Cerebellar cortex (tissue), 1 donor: ENCODE data around the gene TTLL9.
"Not testable (repeated sequence)": the region's sequence is repeated elsewhere in the genome, so short reads cannot be mapped to it uniquely, and the experiment has no call there.

Experiments used
- DNase-seq: peaks from one replicate; pipeline ENCODE4 v3.0.0-alpha.2; 2015; ENCODE audit warnings: low spot score

The TTLL9 gene

DNA sequence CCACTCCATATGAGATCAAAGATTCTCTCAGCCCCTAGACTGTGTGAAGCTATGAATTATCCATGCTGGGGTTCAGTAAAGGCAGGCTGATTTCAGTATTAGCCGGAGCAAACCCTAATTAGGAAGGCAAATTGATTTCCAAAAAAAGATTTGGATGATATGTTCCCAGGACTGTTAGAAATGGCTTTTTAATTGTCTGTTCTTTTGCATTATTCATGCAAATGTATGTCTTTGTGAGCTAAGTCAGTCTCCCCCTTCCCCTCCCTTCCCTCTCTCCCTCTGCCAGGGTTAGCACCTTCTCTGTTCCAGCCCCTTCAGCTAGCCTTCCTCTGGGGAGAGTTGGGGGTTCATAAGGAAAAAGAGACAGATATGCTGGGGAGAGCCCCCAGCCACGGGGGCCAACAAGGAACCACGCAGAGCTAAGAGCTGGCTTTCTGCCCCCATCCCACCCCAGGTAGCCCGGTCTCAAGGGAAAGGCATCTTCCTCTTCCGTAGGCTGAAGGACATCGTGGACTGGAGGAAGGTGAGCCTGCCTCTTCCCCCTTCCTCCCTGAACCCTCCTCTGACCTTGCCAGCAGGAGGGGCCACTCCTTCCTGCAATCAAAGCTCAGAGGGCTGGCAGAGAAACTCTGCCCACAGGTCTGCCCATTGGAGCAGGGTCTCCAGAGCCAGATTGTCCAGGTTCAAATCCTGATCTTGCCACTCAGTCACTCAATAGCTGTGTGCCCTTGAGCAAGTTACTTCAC is 49.1 kb downstream of the TTLL9 start:
- DNase-seq, result no peak

DNA sequence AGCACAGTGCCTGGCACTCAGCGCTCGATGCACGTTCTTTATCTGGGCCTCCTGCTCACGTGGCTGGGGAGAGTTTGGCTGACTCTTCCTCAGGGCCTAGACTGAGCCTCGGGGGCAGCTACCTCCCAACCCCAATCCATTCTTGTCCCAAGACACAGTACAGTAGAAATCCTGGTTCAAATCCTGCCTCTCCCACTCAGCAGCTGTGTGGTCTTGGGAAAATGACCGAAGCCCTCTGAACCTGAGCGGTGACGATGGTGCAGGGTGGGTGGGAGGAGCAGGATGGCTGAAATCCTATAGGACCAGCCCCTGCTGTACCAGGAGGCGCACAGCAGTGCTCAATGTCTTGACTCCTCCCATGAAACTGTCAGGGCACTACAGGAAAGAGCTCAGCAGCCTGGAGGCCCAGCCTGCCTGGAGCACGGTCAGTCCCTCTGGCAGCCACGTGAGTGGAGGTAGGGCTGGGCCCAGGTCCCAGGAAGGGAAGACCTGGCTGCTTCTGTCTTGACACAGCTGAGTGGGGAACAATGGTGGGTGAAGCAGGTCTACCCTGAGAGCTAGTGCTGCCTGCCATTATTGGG is 49.9 kb downstream of the TTLL9 start:
- no peak for DNase-seq

DNA sequence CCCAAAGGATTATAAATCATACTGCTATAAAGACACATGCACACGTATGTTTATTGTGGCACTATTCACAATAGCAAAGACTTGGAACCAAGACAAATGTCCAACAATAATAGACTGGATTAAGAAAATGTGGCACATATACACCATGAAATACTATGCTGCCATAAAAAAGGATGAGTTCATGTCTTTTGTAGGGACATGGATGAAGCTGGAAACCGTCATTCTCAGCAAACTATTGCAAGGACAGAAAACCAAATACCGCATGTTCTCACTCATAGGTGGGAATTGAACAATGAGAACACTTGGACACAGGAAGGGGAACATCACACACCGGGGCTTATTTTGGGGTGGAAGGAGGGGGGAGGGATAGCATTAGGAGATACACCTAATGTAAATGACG is 51.0 kb downstream of the TTLL9 start:
- not testable (repeated sequence) for DNase-seq

DNA sequence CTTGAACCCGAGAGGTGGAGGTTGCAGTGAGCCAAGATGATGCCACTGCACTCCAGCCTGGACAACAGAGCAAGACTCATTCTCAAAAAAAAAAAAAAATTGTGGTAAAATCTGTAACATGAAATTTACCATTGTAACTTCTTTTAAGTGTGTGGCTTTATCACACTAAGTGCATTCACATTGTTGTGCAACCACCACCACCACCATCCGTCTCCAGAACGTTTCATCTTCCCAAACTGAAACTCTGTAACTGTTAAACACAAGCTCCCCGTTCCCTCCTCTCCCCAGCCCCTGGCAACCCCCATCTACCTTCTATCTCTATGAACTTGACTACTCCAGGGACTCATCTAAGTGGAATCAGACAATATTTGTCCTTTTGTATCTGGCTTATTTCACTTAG is 51.7 kb downstream of the TTLL9 start:
- DNase-seq, result no peak

DNA sequence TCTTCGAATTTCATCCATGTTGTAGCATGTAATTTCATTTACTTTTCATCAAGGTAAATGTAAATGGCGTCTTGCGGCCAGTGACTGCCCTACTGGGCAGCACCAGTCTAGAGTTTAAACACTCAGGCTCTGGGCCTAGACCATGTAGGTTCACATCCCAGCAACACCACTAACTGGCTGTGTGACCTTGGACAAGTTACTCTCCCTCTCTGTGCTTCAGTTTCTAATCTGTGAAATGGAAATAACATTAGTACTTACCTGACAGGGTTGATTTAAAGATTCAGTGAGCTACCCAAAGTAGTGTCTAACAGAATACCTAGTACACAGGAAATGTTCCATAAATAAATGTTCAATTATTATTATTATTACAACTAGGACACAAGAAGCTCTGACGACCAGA is 52.2 kb downstream of the TTLL9 start:
- DNase-seq, result no peak

DNA sequence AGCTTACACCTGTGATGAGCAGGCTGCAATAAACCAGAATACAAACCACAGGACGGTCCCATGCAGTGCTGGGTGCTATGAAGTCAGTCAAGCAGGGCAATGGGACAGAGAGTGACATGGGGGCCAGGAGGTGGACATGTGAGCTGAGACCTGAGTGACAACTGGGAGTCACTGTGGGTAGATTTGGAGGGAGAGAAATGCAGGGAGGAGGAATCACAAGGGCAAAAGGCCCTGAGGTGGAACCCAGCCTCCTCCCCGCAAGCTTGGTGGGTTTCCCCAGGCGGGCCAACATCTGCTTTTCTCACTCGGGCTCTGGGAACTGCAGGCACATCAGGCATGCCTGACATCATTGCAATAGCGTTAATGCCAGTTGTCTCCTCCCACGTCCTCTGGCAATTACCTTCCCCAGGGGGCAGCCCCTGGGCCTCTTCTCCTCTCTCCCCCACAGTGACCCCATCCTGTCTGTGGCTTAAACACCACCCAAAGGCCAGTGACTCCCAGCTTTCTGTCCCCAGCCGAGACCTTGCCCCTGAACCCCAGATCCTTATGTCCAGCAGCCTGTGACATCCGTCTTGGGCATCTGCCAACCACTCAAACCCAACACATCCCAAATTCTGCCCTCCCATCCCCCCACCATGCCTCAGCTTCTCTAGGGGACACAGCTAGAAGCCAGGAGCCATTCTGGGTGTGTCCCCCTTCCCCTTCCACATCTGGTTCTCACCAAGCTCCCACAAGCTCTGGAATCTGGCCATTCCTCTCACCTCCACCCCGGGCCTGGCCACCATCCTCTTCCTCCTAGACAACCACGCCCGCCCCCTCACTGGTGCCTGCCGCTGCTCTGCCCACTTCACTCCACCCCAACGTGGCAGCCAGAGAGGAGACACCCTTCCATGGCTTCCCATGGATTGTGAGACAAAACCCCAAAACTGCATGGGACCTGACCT is 53.2 kb downstream of the TTLL9 start:
- no peak for DNase-seq

DNA sequence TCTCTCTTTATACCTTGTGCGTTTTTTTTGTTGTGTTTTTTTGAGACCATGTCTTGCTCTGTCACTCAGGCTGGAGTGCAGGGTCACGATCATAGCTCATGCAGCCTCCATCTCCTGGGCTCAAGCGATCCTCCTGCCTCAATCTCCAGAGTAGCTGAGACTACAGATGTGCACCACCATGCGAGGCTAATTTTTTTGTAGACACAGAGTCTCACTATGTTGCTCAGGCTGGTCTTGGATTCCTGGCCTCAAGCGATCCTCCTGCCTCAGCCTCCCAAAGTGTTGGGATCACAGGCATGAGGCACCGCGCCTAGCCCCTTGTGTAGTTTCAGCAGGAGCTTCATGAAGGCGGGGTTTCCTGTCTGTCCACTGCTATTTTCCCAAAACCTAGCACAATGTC is 54.1 kb downstream of the TTLL9 start:
- no peak for DNase-seq

DNA sequence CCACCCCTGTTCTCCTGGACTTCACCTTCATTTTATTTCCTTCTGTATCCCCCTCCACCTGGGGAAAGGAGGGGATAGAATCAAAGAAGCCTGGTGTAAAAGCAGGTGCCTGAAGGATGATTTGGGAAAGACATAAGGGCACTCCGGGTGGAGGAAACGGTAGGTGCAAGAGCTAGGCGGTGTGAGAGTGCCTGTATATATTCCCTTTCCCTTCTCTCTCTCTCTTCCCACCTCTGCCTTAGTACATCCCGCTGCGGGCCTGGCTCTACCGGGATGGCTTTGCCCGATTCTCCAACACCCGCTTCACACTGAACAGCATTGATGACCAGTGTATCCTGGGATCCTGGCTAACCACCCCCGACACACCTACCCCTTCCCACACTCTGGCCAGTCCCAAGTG is 55.2 kb downstream of the TTLL9 start:
- DNase-seq, result no peak

DNA sequence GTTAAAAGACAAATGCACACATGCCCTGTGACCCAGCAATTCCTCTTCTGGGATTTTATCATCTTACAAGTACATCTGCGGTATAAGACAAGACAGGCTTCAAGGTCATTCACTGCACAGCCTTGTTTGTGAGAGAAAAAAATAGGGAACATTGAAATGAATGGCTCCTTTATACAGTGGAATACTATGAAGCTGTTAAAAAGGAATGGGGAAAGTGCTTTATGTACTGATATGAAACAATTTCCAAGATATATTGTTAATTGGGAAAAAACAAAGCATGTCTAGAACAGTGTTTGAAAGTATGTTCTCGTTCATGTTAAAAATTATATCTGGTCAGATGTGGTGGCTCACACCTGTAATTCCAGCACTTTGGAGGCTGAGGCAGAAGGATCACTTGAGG is 56.1 kb downstream of the TTLL9 start:
- DNase-seq, result no peak

DNA sequence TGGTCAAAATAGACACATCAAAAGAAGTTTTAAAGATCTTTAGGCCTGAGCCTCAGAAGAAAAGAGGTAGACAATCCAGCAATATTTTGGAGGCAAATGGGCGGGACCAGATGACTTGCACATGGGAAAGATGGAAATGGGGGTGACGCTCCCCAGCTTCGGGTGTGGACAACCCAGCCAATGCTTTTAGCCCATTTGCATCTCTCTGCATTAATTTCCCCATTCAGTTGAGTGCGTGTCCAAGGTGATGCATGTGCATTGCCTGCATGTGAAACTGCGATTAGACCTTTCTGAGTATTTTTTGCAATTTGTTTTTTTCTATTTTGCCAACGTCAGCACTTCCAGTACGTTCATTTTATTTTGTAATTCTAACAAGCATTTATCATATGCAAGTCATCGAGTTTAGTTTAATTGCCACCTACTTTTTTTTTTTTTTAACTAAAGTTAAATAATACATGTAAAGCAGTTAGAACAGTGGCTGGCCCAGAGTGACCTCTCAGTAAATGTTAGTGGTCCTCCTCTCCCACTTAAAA is 57.3 kb downstream of the TTLL9 start:
- no peak for DNase-seq

DNA sequence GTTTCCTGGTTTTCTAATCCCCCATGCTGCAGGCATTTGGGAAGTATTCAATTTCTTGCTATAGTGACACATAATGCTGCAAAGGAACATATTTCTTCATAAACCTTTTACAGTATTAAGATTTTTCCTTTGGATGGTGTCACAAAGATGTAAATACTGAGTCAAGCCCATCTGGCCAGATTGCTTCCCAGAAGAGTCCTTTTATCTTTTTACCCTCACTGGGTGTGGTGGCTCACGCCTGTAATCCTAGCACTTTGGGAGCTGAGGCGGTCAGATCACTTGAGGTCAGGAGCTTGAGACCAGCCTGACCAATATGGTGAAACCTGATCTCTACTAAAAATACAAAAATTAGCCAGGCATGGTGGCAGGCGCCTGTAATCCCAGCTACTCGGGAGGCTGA is 59.2 kb downstream of the TTLL9 start:
- DNase-seq, result not testable (repeated sequence)

DNA sequence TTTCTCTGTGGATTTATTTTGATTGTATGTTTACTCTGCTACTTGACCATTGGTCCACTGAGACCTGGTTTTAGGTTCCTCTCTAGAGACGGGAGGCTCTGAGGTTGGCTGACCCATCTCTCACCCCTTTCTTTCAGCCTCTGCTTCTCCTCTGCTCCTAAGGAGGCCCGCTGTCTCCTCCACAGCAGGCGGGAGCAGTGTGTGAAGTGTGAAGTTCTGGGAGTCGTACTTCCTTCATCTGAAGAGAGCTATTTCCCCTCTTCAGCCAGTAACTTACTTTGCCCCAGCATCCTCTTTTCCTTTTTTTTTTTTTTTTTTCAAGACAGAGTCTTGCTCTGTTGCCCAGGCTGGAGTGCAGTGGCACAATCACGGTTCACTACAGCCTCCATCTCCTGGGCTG is 60.3 kb downstream of the TTLL9 start:
- DNase-seq, result no peak

DNA sequence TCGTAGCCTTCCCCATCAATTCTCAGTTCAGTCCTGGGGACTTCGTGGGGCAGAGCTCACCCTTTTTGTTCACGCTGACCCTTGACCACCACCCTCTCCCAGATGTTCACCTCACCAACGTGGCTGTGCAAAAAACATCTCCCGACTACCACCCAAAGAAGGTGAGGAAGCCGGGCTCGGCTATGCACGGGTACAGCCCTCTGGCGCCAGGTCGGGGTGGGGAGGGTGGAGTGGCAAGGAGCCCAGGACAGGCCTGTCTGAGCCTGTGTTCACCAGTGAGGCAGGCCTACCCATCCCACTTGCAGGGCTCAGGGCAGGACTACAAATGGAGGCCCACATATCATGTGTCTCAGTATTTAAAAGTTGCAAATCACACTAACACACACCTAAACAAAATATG is 63.3 kb downstream of the TTLL9 start:
- DNase-seq, result no peak

DNA sequence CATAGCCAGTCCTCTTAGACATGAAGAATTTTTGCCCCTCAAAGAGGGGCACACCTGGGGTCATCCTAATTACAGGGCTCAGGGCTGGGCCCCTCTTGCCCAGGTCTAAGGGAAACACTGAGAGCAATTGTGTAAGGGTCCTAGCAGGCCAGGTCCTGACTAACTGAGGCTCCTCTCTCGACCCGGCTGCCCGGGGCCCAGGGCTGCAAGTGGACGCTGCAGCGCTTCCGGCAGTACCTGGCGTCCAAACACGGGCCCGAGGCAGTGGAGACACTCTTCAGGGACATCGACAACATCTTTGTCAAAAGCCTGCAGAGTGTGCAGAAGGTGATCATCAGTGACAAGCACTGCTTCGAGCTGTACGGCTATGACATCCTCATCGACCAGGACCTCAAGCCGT is 64.1 kb downstream of the TTLL9 start:
- DNase-seq, result no peak

DNA sequence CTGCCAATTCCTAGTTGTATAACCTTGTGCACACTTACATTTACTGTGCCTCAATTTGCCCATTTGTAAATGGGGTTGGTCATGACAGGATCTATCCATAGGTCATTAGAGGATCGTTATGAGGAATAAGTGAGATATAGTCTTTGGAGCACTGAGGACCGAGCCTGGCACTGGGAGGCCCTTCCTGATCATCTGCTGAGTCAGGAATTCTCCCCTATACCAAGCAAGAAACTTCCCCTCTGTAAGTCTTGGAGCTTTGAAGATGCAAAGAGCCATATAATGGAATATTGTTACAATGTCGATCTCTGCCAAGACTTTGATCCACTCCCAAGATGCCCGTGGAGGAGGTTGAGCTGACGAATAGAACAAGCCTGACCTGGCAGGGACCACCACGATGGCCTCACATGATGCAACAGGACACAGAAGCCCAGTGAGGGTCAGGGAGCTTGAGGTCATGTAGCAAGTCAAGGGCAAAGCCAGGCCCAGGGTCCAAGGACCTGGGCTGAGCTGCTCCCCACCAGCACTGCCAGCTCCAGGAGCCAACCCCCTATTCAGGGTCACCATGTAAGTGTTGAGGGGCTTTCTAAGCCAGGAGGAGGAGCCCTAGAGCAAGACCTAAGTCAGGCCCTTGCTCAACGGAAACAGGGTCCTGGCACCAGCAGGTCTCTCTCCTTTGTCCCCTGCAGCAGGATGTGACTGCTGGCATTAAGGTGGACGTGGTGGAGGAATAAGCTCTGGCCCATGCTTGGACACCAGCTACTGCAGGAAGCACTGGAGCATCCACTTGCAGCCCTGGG is 64.7 kb downstream of the TTLL9 start:
- DNase-seq, result peak; percentile 30

DNA sequence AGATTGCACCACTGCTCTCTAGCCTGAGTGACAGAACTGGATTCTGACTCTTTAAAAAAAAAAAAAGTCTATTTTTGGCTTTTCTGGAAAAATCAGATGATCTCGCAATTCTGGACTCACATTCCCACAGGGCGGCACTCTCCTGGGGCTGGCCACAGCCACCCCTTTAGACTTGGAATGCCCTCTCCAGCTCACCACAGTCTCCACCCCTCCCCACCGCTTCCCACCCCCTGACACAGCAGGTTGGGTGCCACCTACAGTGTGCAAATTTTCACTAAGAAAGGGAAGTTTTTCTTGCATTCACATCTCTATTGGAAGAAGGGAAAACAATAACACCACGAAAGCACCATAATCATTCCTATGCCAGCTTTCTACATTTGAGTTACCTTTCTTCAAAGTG is 66.0 kb downstream of the TTLL9 start:
- no peak for DNase-seq

DNA sequence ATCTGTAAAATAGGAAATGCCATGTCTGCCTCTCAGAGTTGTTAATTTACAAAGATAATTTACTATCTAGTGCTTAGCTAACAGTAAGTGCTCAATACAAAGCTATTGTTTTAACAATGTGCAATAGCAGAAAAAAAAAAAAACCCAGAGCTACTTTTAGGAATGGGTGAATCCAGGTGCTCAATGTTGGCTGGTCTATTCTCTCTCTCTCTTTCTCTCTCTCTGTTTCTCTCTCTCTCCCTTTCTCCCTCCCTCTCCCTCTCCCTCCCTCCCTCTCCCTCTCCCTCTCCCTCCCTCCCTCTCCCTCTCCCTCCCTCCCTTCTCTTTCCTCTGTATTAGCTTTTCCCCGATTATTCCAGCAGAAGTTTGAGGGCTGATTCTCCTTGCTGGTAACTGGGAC is 67.4 kb downstream of the TTLL9 start:
- no peak for DNase-seq

DNA sequence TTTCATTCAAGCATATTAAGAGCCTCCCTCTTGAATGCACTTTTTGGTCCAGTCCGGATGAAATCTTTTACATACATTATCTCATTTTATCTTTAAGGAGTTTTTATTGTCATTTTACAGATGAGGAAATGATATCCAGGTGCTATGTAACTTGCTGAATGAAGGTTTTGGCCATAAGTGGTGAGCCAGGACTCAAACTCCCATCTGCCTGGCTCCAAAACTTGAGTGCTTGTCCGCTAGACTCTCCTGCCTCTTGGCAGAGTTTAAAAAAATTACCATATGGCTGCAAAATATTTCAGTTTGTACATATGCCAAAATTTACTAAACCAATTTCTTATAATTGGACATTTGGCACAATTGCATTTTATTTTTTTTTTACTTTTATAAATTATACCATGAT is 69.2 kb downstream of the TTLL9 start:
- DNase-seq, result no peak

DNA sequence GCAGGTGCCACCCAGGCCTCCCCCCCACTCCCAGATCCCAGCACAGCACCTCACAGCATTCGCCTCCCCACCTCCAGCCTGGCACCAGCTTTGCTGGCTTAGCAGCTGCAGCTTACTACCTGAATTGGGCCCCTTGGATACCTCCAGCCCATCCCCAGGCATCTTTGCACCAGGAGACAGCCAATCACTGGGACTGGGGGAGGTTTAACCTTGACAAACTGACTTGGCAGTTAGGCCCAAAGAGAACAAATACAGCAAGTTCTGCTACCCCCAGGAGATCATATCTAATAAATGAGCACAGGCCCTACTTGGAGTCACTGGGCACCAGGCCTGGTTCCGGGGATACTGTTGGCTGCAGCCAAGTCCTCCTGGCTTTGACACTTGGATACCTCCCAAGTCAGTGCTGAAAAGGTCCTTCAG is 72.6 kb downstream of the TTLL9 start:
- peak; percentile 66 for DNase-seq

DNA sequence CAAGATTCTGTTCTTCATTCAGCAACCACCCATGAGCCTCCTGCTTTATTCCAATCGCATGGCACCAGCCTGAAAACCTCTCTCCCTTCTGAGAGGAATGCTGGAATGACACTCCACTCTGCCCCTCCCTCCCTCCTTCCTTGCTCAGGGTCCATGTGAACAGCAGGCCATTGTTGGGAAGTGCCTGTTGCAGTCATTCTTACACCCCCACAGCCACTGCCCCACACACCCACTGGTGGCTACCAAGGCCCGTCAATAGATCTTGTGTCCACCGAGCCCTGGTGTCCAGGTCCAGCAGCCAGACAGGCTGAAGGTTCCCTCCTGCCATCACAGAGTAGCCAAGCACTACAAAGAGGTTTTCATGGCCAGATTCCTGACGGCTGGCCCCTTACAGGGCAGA is 74.9 kb downstream of the TTLL9 start:
- peak; percentile 24 for DNase-seq

DNA sequence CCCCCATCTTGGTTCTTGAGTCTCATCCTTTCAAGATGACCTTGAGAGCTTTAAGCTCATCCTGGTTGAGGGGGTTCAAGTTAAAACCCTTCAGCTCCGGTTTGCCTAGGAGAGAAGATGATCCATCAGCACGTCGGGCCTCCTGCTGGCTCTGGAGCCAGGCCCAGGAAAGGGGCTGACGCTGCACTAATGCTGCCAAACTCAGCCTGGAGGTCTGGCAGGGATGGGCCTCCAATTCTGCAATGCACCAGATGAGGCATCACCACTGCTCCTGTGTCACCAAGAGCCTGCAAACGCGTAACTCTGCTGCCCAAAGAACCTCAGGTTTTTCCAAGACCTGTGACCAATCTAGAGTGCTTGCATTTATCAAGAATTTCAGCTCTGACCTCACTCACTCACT is 75.4 kb downstream of the TTLL9 start:
- peak; percentile 70 for DNase-seq

DNA sequence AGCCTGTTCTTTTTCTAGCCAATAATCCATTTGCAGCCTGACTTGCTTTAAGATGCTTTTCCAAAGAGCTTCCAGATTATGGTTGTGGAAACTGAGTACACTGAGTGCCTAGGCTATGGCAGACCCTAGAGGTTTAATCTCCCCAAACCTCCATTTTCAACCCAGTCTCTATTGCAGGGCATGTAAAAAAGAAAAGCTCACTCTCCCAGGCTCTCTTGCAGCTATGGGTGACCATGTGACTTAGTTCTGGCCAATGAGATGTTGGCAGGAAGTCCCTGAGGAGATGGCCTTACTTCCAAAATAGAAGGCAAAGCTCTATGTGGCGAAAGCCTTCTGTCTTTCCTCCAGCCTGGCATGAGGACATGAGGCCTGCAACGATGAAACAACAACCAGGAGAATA is 77.6 kb downstream of the TTLL9 start:
- DNase-seq, result no peak
